ENCODE results near the gene AGBL4. TPM values are rescaled to one million over a fixed set of nuclear protein-coding genes. Genes with fewer than 3 reads are reported as not detected.
"Not testable (repeated sequence)": the region's sequence is repeated elsewhere in the genome, so short reads cannot be mapped to it uniquely, and the experiment has no call there.

Gene AGBL4
- polyA plus RNA-seq, 4 donors: 0.10 to 0.16 TPM; not detected in 2

GRCh38 chr1:49045371-49045770 is 978.4 kb downstream of the AGBL4 start:
- H3K9me3 ChIP-seq (ENCODE audit: control insufficient read depth in 2 of 2, insufficient read depth in 1 of 2, low read depth in 1 of 2, low read length in 1 of 2): no peaks in the 10 kb centered on the region
- H3K27ac ChIP-seq (ENCODE audit: low read depth in 1 of 3, low read length in 2 of 3): no peak overlapping the region
- no peaks in the 10 kb centered on the region for H3K36me3 ChIP-seq (ENCODE audit: control insufficient read depth in 3 of 3, insufficient read depth in 2 of 3, low read depth in 1 of 3, low read length in 3 of 3)
- H3K27me3 ChIP-seq (ENCODE audit: control insufficient read depth in 3 of 3, insufficient read depth in 3 of 3, low read length in 3 of 3): no peaks in the 10 kb centered on the region
- WGBS, 3 donors: 67 to 80% (median 73%) methylated on average over 7 of the region's 7 CpGs
- DNase-seq: no peak
- H3K4me1 ChIP-seq (ENCODE audit: control insufficient read depth in 3 of 3, insufficient read depth in 2 of 3, low read depth in 1 of 3, low read length in 2 of 3): no peaks in the 10 kb centered on the region
- no peak for FAIRE-seq
- H3K4me3 ChIP-seq (ENCODE audit: low read depth in 1 of 3, low read length in 3 of 3): no peak overlapping the region

GRCh38 chr1:49036700-49037099 is 987.1 kb downstream of the AGBL4 start:
- FAIRE-seq (no peak), DNase-seq (no peak)
- no peak overlapping the region for H3K4me3 ChIP-seq (ENCODE audit: low read depth in 1 of 3, low read length in 3 of 3)
- 64 to 74% (median 68%) methylated on average over 4 of the region's 4 CpGs for WGBS, 3 donors
- H3K4me1 ChIP-seq (ENCODE audit: control insufficient read depth in 3 of 3, insufficient read depth in 2 of 3, low read depth in 1 of 3, low read length in 2 of 3): no peaks in the 10 kb centered on the region
- no peaks in the 10 kb centered on the region for H3K27me3 ChIP-seq (ENCODE audit: control insufficient read depth in 3 of 3, insufficient read depth in 3 of 3, low read length in 3 of 3)
- no peak overlapping the region for H3K27ac ChIP-seq (ENCODE audit: low read depth in 1 of 3, low read length in 2 of 3)
- H3K9me3 ChIP-seq (ENCODE audit: control insufficient read depth in 2 of 2, insufficient read depth in 1 of 2, low read depth in 1 of 2, low read length in 1 of 2): no peaks in the 10 kb centered on the region
- no peaks in the 10 kb centered on the region for H3K36me3 ChIP-seq (ENCODE audit: control insufficient read depth in 3 of 3, insufficient read depth in 2 of 3, low read depth in 1 of 3, low read length in 3 of 3)

DNA sequence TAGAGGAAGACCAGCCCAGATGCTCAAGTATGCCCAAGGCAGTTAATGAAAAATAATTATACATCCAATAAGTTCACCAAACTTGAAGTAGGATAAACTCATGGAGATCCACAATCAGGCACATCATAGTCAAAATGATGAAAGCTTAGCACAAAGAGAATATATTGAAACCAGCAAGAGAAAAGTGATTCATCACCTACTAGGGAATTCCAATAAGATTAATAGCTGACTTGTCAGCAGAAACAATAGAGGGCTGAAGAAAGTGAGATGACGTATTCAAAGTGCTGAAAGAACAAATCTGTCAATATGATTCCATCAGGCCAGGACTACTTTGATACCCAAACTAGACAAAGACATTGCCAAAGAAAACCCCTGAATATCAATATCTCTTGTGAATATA is 995.4 kb downstream of the AGBL4 start:
- no peak for DNase-seq
- Histone ChIP-seq H3K4me3 (ENCODE audit: low read depth in 1 of 3, low read length in 3 of 3) (no peak overlapping the region), H3K27me3 (ENCODE audit: control insufficient read depth in 3 of 3, insufficient read depth in 3 of 3, low read length in 3 of 3) (no peaks in the 10 kb centered on the region), H3K27ac (ENCODE audit: low read depth in 1 of 3, low read length in 2 of 3) (no peak overlapping the region), H3K36me3 (ENCODE audit: control insufficient read depth in 3 of 3, insufficient read depth in 2 of 3, low read depth in 1 of 3, low read length in 3 of 3) (no peaks in the 10 kb centered on the region), H3K4me1 (ENCODE audit: control insufficient read depth in 3 of 3, insufficient read depth in 2 of 3, low read depth in 1 of 3, low read length in 2 of 3) (no peaks in the 10 kb centered on the region), H3K9me3 (ENCODE audit: control insufficient read depth in 2 of 2, insufficient read depth in 1 of 2, low read depth in 1 of 2, low read length in 1 of 2) (peaks cover 0 to 7% of the 10 kb centered on the region in 2 donors)
- 83 to 84% (median 83%) methylated on average over 1 of the region's 1 CpG for WGBS, 3 donors
- FAIRE-seq: no peak

DNA sequence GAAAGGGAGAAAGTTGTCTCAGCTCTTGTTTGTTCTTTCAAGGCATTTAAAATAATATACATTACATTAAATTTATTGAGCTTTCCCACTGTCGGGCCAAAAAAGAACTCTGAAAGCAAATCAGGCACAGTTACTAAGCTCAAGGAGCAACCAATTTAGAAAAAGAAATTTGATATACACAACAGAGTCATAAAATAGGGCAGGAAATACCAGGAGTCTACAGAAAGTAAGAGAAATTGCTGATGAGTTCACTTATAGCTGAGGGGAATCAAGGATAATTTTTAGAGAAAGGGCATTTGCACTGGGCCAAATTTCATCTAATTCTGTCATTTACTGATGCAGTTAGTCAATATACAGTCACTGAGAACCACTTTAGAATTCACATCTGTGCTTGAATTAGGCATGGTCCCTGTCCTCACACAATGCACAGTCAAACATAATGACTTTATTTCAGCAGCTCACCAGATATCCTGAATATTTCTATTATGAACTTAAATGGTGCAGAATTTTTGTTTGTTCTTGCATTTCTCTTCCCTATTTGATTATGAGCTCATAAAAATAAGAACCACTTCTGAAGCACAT is 997.4 kb downstream of the AGBL4 start:
- Histone ChIP-seq H3K27ac (ENCODE audit: low read depth in 1 of 3, low read length in 2 of 3) (no peak overlapping the region), H3K4me1 (ENCODE audit: control insufficient read depth in 3 of 3, insufficient read depth in 2 of 3, low read depth in 1 of 3, low read length in 2 of 3) (no peaks in the 10 kb centered on the region), H3K9me3 (ENCODE audit: control insufficient read depth in 2 of 2, insufficient read depth in 1 of 2, low read depth in 1 of 2, low read length in 1 of 2) (peaks cover 0 to 7% of the 10 kb centered on the region in 2 donors), H3K27me3 (ENCODE audit: control insufficient read depth in 3 of 3, insufficient read depth in 3 of 3, low read length in 3 of 3) (no peaks in the 10 kb centered on the region), H3K36me3 (ENCODE audit: control insufficient read depth in 3 of 3, insufficient read depth in 2 of 3, low read depth in 1 of 3, low read length in 3 of 3) (no peaks in the 10 kb centered on the region), H3K4me3 (ENCODE audit: low read depth in 1 of 3, low read length in 3 of 3) (no peak overlapping the region)
- FAIRE-seq (no peak), DNase-seq (no peak)
- WGBS, 3 donors: 80 to 88% (median 84%) methylated on average over 1 of the region's 1 CpG

DNA sequence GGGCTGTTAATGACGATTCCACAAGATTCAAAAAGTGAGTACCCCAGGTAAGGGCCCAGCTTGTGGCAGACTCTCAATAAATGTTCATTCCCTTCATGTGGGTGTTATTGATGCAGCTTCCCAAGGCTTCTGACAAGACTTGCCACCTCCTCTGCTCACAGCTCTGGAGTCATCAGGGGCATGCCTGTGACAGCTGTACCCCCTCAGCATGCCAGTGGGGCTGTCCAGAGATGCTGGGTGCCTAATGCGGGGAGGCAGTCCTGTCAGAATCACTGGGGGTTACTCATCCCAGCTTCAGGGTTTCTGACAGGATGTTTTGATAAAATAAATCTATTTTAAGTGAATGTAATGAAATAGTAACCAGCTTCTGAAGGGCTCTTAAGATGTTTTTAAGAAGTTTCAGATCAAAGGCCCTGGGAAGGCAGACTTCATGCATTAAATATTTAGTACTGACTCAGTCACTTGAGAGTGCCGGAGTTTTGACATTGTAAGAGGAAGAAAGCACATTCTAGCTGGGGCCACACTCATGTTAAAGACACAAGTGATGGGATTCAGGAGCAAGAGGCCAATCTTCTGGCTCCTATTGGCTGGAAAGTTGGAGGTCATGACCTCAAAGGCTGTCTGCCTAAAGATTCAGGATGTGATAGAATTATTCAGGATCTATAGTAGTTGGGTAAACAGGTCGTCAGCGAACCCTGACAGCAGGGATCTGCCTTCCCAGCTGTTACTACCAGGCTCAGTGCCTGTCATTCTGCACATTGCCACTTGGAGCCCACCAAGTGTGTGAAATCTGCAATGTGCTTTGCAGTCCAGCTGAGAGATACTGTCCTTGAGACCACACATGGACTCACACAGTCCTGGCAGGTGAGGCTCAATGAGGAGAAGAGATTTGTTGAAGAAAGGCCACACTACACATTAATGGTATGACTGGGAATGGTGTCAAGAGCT is 1007.5 kb downstream of the AGBL4 start:
- H3K4me1 ChIP-seq (ENCODE audit: control insufficient read depth in 3 of 3, insufficient read depth in 2 of 3, low read depth in 1 of 3, low read length in 2 of 3): no peaks in the 10 kb centered on the region
- no peak for FAIRE-seq
- WGBS, 3 donors: 49 to 54% (median 51%) methylated on average over 5 of the region's 5 CpGs
- H3K27me3 ChIP-seq (ENCODE audit: control insufficient read depth in 3 of 3, insufficient read depth in 3 of 3, low read length in 3 of 3): no peaks in the 10 kb centered on the region
- H3K27ac ChIP-seq (ENCODE audit: low read depth in 1 of 3, low read length in 2 of 3): no peak overlapping the region
- DNase-seq: no peak
- no peak overlapping the region for H3K4me3 ChIP-seq (ENCODE audit: low read depth in 1 of 3, low read length in 3 of 3)
- H3K9me3 ChIP-seq (ENCODE audit: control insufficient read depth in 2 of 2, insufficient read depth in 1 of 2, low read depth in 1 of 2, low read length in 1 of 2): no peaks in the 10 kb centered on the region
- no peaks in the 10 kb centered on the region for H3K36me3 ChIP-seq (ENCODE audit: control insufficient read depth in 3 of 3, insufficient read depth in 2 of 3, low read depth in 1 of 3, low read length in 3 of 3)

- no peak for DNase-seq
Measured at GRCh38 chr1:49013079-49013478, 1010.7 kb downstream of the AGBL4 start.

DNA sequence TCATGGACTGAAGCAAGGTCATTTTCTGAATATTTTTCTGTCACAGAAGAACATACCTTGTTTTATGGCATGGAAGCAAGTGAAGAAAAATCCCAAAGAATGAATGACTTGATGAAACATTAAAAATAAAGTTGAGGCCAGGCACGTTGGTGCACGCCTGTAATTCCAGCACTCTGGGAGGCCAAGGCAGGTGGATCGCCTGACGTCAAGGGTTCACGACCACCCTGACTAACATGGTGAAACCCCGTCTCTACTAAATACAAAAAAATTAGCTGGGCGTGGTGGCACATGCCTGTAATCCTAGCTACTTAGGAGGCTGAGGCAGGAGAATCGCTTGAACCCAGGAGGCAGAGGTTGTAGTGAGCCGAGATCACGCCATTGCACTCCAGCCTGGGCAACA is 1020.8 kb downstream of the AGBL4 start:
- not testable (repeated sequence) for H3K4me1 ChIP-seq (ENCODE audit: control insufficient read depth in 3 of 3, insufficient read depth in 2 of 3, low read depth in 1 of 3, low read length in 2 of 3); H3K27ac ChIP-seq (ENCODE audit: low read depth in 1 of 3, low read length in 2 of 3); H3K27me3 ChIP-seq (ENCODE audit: control insufficient read depth in 3 of 3, insufficient read depth in 3 of 3, low read length in 3 of 3); H3K9me3 ChIP-seq (ENCODE audit: control insufficient read depth in 2 of 2, insufficient read depth in 1 of 2, low read depth in 1 of 2, low read length in 1 of 2); DNase-seq; FAIRE-seq; H3K36me3 ChIP-seq (ENCODE audit: control insufficient read depth in 3 of 3, insufficient read depth in 2 of 3, low read depth in 1 of 3, low read length in 3 of 3); H3K4me3 ChIP-seq (ENCODE audit: low read depth in 1 of 3, low read length in 3 of 3)
- WGBS, 3 donors: 84 to 93% (median 91%) methylated on average over 8 to 10 of the region's 10 CpGs

More at GRCh38 chr1:49013079-49013478, 1010.7 kb downstream of the AGBL4 start:
- Histone ChIP-seq H3K4me1 (ENCODE audit: control insufficient read depth in 3 of 3, insufficient read depth in 2 of 3, low read depth in 1 of 3, low read length in 2 of 3) (no peaks in the 10 kb centered on the region), H3K36me3 (ENCODE audit: control insufficient read depth in 3 of 3, insufficient read depth in 2 of 3, low read depth in 1 of 3, low read length in 3 of 3) (no peaks in the 10 kb centered on the region), H3K9me3 (ENCODE audit: control insufficient read depth in 2 of 2, insufficient read depth in 1 of 2, low read depth in 1 of 2, low read length in 1 of 2) (no peaks in the 10 kb centered on the region), H3K27ac (ENCODE audit: low read depth in 1 of 3, low read length in 2 of 3) (no peak overlapping the region), H3K27me3 (ENCODE audit: control insufficient read depth in 3 of 3, insufficient read depth in 3 of 3, low read length in 3 of 3) (no peaks in the 10 kb centered on the region), H3K4me3 (ENCODE audit: low read depth in 1 of 3, low read length in 3 of 3) (no peak overlapping the region)
- FAIRE-seq: no peak

DNA sequence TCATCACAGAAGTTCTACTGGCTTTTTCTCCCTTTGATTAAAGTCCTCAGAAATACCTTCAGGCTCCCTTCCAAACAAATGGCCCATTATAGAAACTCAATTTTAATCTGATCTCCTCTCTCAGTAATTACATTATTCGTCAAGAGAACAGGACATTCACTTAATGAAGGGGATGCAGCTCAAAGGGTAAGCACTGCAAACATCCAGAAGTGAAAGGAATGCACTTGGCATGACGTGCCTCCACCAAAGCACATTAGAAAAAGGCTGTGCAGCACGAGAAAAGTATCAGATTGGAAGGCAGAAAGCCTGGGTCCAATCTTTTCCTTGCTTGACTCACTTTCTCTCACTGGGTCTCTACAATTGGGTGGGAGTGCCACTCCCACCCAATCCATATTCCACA is 1024.4 kb downstream of the AGBL4 start:
- H3K36me3 ChIP-seq (ENCODE audit: control insufficient read depth in 3 of 3, insufficient read depth in 2 of 3, low read depth in 1 of 3, low read length in 3 of 3): no peaks in the 10 kb centered on the region

More for the DNA sequence above, 1024.4 kb downstream of the AGBL4 start:
- no peak overlapping the region for H3K4me3 ChIP-seq (ENCODE audit: low read depth in 1 of 3, low read length in 3 of 3)
- 34 to 64% (median 43%) methylated on average over 3 of the region's 3 CpGs for WGBS, 3 donors
- no peak overlapping the region for H3K27ac ChIP-seq (ENCODE audit: low read depth in 1 of 3, low read length in 2 of 3)
- no peak for DNase-seq
- no peak for FAIRE-seq
- no peaks in the 10 kb centered on the region for H3K9me3 ChIP-seq (ENCODE audit: control insufficient read depth in 2 of 2, insufficient read depth in 1 of 2, low read depth in 1 of 2, low read length in 1 of 2)
- H3K4me1 ChIP-seq (ENCODE audit: control insufficient read depth in 3 of 3, insufficient read depth in 2 of 3, low read depth in 1 of 3, low read length in 2 of 3): no peaks in the 10 kb centered on the region
- H3K27me3 ChIP-seq (ENCODE audit: control insufficient read depth in 3 of 3, insufficient read depth in 3 of 3, low read length in 3 of 3): no peaks in the 10 kb centered on the region
